ENCODE results near the gene CYBRD1. TPM values are rescaled to one million over a fixed set of nuclear protein-coding genes. Genes with fewer than 3 reads are reported as not detected.

CYBRD1 gene
- total RNA-seq, 4 donors from 2014 or later: 42.3 to 49.0 (median 43.4) TPM

- in situ Hi-C loops (cut with MboI; ENCODE audit: low sequenced_read_pairs in 4 of 4): no loop called here
- no peaks in the 10 kb centered on the region for H3K36me3 ChIP-seq
Measured at GRCh38 chr2:171551836-171552235, 29.6 kb downstream of the CYBRD1 start.

DNA sequence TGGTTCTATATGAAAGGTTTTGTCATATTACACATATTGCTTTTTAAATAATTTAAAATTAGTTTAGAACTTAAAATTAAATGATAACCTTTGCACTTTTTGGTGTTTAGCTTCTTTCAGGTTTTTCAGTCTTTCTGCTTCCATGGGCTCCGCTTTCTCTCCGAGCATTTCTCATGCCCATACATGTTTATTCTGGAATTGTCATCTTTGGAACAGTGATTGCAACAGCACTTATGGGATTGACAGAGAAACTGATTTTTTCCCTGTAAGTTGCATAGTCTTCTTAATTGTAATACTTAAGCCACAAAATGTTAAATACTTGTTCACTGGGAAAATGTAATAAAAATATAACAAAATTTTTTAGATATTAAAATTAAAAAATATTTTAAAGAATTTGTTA lies 31.0 kb downstream of the CYBRD1 start:
- no peaks in the 10 kb centered on the region for H3K27me3 ChIP-seq
- no peak overlapping the region for H3K27ac ChIP-seq
- H3K4me1 ChIP-seq: no peaks in the 10 kb centered on the region
- no peaks in the 10 kb centered on the region for H3K36me3 ChIP-seq
- intact Hi-C loops (cut with DNase I; ENCODE audit: low total_unique reads): no loop called here
- H3K4me3 ChIP-seq: no peak overlapping the region
- in situ Hi-C loops (cut with MboI; ENCODE audit: low sequenced_read_pairs in 4 of 4): no loop called here
- H3K9me3 ChIP-seq: no peaks in the 10 kb centered on the region
- DNase-seq: no peak
- TF ChIP-seq CTCF (IDR thresholded peaks at IDR 0.05 in 4 of 5, conservative IDR thresholded peaks at IDR 0.05 in 1 of 5) (no peak), POLR2A (IDR thresholded peaks at IDR 0.05) (no peak)
- no peak for ATAC-seq

More at GRCh38 chr2:171551836-171552235, 29.6 kb downstream of the CYBRD1 start:
- DNase-seq (no peak), ATAC-seq (no peak)
- TF ChIP-seq CTCF (IDR thresholded peaks at IDR 0.05 in 4 of 5, conservative IDR thresholded peaks at IDR 0.05 in 1 of 5): no peak
- no peak for TF ChIP-seq POLR2A (IDR thresholded peaks at IDR 0.05)
- Histone ChIP-seq H3K4me3 (no peak overlapping the region), H3K27me3 (no peaks in the 10 kb centered on the region), H3K9me3 (no peaks in the 10 kb centered on the region), H3K27ac (no peak overlapping the region), H3K4me1 (no peaks in the 10 kb centered on the region)
- intact Hi-C loops (cut with DNase I; ENCODE audit: low total_unique reads): no loop called here

- no peak overlapping the region for H3K27ac ChIP-seq
- in situ Hi-C loops (cut with MboI; ENCODE audit: low sequenced_read_pairs in 4 of 4): no loop called here
- no peak overlapping the region for H3K4me3 ChIP-seq
- DNase-seq (no peak), ATAC-seq (no peak)
- no peaks in the 10 kb centered on the region for H3K27me3 ChIP-seq
- no peaks in the 10 kb centered on the region for H3K36me3 ChIP-seq
- TF ChIP-seq CTCF (IDR thresholded peaks at IDR 0.05 in 4 of 5, conservative IDR thresholded peaks at IDR 0.05 in 1 of 5) (no peak), POLR2A (IDR thresholded peaks at IDR 0.05) (no peak)
- no peaks in the 10 kb centered on the region for H3K9me3 ChIP-seq
- intact Hi-C loops (cut with DNase I; ENCODE audit: low total_unique reads): no loop called here
- H3K4me1 ChIP-seq: no peaks in the 10 kb centered on the region
Measured at GRCh38 chr2:171553858-171554257, 31.6 kb downstream of the CYBRD1 start.

GRCh38 chr2:171554991-171555615 lies 32.8 kb downstream of the CYBRD1 start:
- intact Hi-C loops (cut with DNase I; ENCODE audit: low total_unique reads): no loop called here
- Histone ChIP-seq H3K4me1 (no peaks in the 10 kb centered on the region), H3K4me3 (no peak overlapping the region), H3K27ac (no peak overlapping the region), H3K9me3 (no peaks in the 10 kb centered on the region), H3K27me3 (no peaks in the 10 kb centered on the region), H3K36me3 (no peaks in the 10 kb centered on the region)
- TF ChIP-seq CTCF (IDR thresholded peaks at IDR 0.05 in 4 of 5, conservative IDR thresholded peaks at IDR 0.05 in 1 of 5): no peak
- TF ChIP-seq POLR2A (IDR thresholded peaks at IDR 0.05): no peak
- in situ Hi-C loops (cut with MboI; ENCODE audit: low sequenced_read_pairs in 4 of 4): no loop called here
- no peak for ATAC-seq
- DNase-seq: no peak

DNA sequence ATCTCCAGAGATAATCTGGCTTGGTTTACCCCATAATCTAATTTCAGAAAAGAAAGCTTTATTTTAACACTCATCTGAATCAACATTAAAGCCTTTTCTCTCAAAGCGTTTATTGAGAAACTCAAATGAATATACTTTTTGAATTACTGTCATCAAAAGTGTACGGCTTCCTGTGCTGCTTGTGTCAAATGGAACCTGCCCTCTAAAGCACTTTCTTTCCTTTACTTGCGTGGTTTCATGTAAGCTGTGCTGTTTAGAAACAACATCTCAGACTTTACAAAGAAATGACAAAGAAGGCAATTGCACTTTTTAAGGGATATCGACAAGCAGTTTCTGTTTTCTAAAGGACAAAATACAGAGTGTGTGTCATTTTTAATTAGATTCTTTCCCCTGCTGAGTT lies 35.1 kb downstream of the CYBRD1 start:
- Histone ChIP-seq H3K4me3 (no peak overlapping the region), H3K4me1 (no peaks in the 10 kb centered on the region), H3K27ac (no peak overlapping the region), H3K36me3 (no peaks in the 10 kb centered on the region), H3K9me3 (no peaks in the 10 kb centered on the region), H3K27me3 (no peaks in the 10 kb centered on the region)
- ATAC-seq (no peak), DNase-seq (no peak)
- intact Hi-C loops (cut with DNase I; ENCODE audit: low total_unique reads): no loop called here
- in situ Hi-C loops (cut with MboI; ENCODE audit: low sequenced_read_pairs in 4 of 4): no loop called here
- TF ChIP-seq CTCF (IDR thresholded peaks at IDR 0.05 in 4 of 5, conservative IDR thresholded peaks at IDR 0.05 in 1 of 5) (no peak), POLR2A (IDR thresholded peaks at IDR 0.05) (no peak)

All from gastrocnemius medialis (tissue), 4 donors.